A673 (cell line): ENCODE data around the gene SMIM44. TPM values are rescaled to one million over a fixed set of nuclear protein-coding genes. Genes with fewer than 3 reads are reported as not detected.
"Not testable (repeated sequence)": the region's sequence is repeated elsewhere in the genome, so short reads cannot be mapped to it uniquely, and the experiment has no call there.

ENCODE experiments used
- BruUV-seq: library from RNA; stranded (reverse); fragments of 400-500 nt; replicated peaks from 2 replicates; lab custom pipeline; 2021; lab: Mats Ljungman, UMichigan
- CTCF ChIA-PET: fragments of 300-600 bp; sonication (Branson Sonifier 250); formaldehyde crosslinking; loops from one replicate; lab custom pipeline; 2022; ENCODE audit warnings: antibody characterized with exemption; lab: Charles Lee
- POLR2A ChIA-PET: fragments of 300-600 bp; sonication (Branson Sonifier 250); formaldehyde crosslinking; loops from one replicate; lab custom pipeline; 2022; ENCODE audit warnings: antibody characterized with exemption; ENCODE audit not compliant: low non-redundant PET; lab: Charles Lee
- DNase-seq: peaks from one replicate; pipeline ENCODE4 v3.0.0-alpha.2; 2015; ENCODE audit warnings: low spot score
- H3K27ac ChIP-seq: fragments of 200-600 bp; sonication (generic); 2 replicates; pipeline ENCODE4 v1.5.1; 2016; ENCODE audit warnings: mixed run types, low read depth, mild to moderate bottlenecking, mixed read lengths, antibody characterized with exemption, low read length; ENCODE audit not compliant: poor library complexity, severe bottlenecking
- H3K27me3 ChIP-seq: fragments of 200-600 bp; sonication (generic); replicated peaks from 2 replicates; pipeline ENCODE4 v1.6.1; 2017; ENCODE audit warnings: mixed run types, low read depth, mild to moderate bottlenecking, mixed read lengths, antibody characterized with exemption, low read length; ENCODE audit not compliant: insufficient read depth, poor library complexity
- H3K36me3 ChIP-seq: fragments of 200-600 bp; sonication (generic); 2 replicates; pipeline ENCODE4 v1.6.1; 2016; ENCODE audit warnings: mixed run types, mild to moderate bottlenecking, mixed read lengths, antibody characterized with exemption, low read length; ENCODE audit not compliant: insufficient read depth, poor library complexity, severe bottlenecking
- H3K4me1 ChIP-seq: fragments of 200-600 bp; sonication (generic); 2 replicates; pipeline ENCODE4 v1.6.1; 2017; ENCODE audit warnings: mixed run types, mild to moderate bottlenecking, mixed read lengths, antibody characterized with exemption, low read length; ENCODE audit not compliant: insufficient read depth, poor library complexity, severe bottlenecking
- H3K4me3 ChIP-seq: fragments of 200-600 bp; sonication (generic); 2 replicates; pipeline ENCODE4 v1.5.1; 2016; ENCODE audit warnings: low read depth, mixed run types, mild to moderate bottlenecking, mixed read lengths, low read length; ENCODE audit not compliant: poor library complexity, severe bottlenecking
- H3K9me3 ChIP-seq: fragments of 200-600 bp; sonication (generic); 2 replicates; pipeline ENCODE4 v1.6.1; 2016; ENCODE audit warnings: mixed run types, low read depth, mild to moderate bottlenecking, mixed read lengths, antibody characterized with exemption, low read length; ENCODE audit not compliant: poor library complexity, severe bottlenecking
- EZH2 ChIP-seq: fragments of 200-600 bp; sonication (generic); IDR thresholded peaks from 2 replicates; pipeline ENCODE4 v1.6.1; 2017; ENCODE audit warnings: borderline replicate concordance, low read depth, mild to moderate bottlenecking, mixed read lengths, antibody characterized with exemption, low read length; ENCODE audit not compliant: poor library complexity, severe bottlenecking
- intact Hi-C: fragments of 100-400 bp; cut with micrococcal nuclease; formaldehyde crosslinking; loops from one replicate; pipeline ENCODE4 v1.10.0; 2022; ENCODE audit not compliant: unreplicated experiment
- total RNA-seq: library from RNA; stranded (reverse); gene quantifications from 2 replicates; pipeline ENCODE4 v1.2.3, GENCODE V29; 2021
- TF ChIP-seq, protein P1 (sequence below): fragments of 300-800, 200-600 bp; sonication (generic); conservative IDR thresholded peaks from 2 replicates; pipeline ENCODE4 v1.5.1; 2017; ENCODE audit warnings: low read depth, mild to moderate bottlenecking, antibody characterized with exemption, low read length, moderate library complexity, mixed read lengths

The SMIM44 gene
- total RNA-seq, 1 experiment from 2014 or later, result not detected

DNA sequence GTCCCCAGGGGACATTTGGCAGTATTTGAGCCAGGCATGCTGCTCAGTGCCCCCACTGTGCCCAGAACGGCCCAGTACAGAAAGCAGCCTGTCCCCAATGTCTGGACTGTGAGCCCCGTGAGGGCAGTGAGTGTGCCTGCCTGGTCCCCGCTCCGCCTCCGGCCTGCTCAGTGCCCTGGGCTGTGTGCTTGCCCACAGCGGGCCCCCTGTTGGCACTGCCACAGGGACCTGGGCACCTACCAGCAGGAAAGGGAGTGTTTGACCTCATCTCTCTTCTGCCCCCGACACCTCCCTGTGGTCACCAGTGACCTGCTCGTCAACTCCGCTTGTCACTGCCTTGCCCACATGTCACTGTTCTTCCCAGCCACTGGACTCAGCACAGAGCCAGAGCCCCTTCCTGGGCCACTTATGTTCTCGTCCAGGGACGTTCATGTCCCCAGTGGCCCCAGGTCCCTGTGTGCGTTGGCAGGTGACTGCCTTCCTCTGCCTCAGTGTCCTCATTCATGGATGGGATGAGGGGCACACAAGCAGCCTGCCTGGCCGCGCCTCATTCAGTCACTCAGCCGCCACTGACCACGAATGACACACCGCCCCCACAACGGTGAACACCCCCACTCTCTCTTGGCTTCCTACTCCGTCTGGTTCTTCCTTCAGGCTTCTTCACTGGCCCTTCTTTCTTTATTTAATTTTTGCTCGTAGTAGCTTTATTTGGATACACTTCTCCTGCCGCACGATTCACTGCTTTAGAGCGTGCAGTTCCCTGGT lies 25.7 kb upstream of the SMIM44 start:
- TF ChIP-seq, protein P1, sequence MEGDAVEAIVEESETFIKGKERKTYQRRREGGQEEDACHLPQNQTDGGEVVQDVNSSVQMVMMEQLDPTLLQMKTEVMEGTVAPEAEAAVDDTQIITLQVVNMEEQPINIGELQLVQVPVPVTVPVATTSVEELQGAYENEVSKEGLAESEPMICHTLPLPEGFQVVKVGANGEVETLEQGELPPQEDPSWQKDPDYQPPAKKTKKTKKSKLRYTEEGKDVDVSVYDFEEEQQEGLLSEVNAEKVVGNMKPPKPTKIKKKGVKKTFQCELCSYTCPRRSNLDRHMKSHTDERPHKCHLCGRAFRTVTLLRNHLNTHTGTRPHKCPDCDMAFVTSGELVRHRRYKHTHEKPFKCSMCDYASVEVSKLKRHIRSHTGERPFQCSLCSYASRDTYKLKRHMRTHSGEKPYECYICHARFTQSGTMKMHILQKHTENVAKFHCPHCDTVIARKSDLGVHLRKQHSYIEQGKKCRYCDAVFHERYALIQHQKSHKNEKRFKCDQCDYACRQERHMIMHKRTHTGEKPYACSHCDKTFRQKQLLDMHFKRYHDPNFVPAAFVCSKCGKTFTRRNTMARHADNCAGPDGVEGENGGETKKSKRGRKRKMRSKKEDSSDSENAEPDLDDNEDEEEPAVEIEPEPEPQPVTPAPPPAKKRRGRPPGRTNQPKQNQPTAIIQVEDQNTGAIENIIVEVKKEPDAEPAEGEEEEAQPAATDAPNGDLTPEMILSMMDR, result no peak
- no peak for TF ChIP-seq EZH2
- POLR2A ChIA-PET, result no interaction called here
- H3K4me1 ChIP-seq, result peaks cover 23% of the 10 kb centered on the region
- CTCF ChIA-PET, result no interaction called here
- no peak for DNase-seq
- BruUV-seq, result no TSS peak
- H3K9me3 ChIP-seq, result no peaks in the 10 kb centered on the region
- H3K27me3 ChIP-seq, result no peaks in the 10 kb centered on the region
- H3K27ac ChIP-seq, result no peak overlapping the region
- intact Hi-C loops, result no loop called here
- no peak overlapping the region for H3K4me3 ChIP-seq
- peaks cover 25% of the 10 kb centered on the region for H3K36me3 ChIP-seq

DNA sequence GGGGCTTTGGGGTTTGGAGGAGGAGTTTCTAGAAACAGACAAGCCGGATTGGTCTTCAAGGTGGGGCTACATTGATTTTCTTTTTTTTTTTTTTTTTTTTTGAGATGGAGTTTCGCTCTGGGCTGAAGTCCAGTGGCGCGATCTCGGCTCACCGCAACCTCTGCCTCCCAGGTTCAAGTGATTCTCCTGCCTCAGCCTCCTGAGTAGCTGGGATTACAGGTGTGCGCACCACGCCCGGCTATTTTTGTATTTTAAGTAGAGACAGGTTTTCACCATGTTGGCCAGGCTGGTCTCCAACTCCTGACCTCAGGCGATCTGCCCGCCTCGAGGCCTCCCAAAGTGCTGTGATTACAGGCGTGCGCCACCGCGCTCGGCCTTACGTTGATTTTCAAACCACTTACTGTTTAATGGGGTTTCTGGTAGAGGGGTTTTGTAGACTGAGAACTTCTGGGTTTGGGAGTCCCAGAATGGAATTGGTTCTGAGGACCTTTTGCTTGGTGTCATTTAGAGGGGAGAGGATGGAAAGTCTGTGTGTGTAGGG lies 24.9 kb upstream of the SMIM44 start:
- POLR2A ChIA-PET, CTCF ChIA-PET, H3K27me3 ChIP-seq, H3K9me3 ChIP-seq, DNase-seq, H3K27ac ChIP-seq, intact Hi-C loops: not testable (repeated sequence)
- TSS peak; percentile 53 for BruUV-seq
- Histone ChIP-seq H3K4me1 (peaks cover 23% of the 10 kb centered on the region), H3K36me3 (peaks cover 25% of the 10 kb centered on the region), H3K4me3 (peak overlapping the region; percentile 99)

DNA sequence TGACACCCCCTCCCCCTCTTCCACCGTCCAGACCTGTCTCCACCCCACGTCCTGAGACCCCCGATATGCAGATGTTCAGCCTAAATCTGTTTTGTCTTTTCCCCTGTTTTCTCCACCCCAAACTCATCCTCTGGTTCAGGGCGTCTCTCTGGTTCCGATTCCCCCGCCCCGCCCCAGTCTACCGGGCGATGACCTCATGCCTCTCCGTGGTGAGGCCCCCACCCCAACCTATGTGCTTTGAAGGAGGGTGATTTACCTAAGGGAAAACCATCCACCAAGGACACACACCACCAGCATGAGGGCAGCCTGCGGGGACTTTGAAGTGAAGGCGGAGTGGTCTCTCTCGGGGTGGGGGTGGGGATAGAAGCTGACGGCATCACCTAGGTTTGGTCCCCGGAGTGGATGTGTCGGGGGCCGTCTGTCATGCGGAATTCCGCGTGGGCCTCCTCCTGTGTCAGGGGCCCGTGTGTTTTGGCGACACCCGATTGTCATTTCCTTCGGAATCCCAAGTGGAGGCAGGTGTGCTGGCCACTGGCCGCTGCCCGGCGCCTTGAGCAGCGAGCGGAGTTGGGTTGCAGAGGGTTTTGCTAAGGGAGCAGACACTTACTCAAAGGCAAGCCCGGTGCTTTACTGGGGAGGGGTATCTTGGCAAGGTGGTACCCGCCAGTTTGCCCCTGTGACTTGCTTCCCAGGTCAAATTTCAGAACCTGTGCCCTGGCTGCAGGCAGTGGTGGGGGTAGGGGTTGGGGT lies 24.3 kb upstream of the SMIM44 start:
- POLR2A ChIA-PET, result no interaction called here
- DNase-seq, result no peak
- H3K4me1 ChIP-seq, result peaks cover 23% of the 10 kb centered on the region
- no TSS peak for BruUV-seq
- peak overlapping the region; percentile 99 for H3K4me3 ChIP-seq
- intact Hi-C loops, result no loop called here
- peaks cover 25% of the 10 kb centered on the region for H3K36me3 ChIP-seq
- no peaks in the 10 kb centered on the region for H3K9me3 ChIP-seq
- no peaks in the 10 kb centered on the region for H3K27me3 ChIP-seq
- TF ChIP-seq, protein P1, result no peak
- TF ChIP-seq EZH2, result no peak
- CTCF ChIA-PET, result interaction anchor here (0.9 kb wide), 1 partner anchor 203 kb away, joined by 6 read pairs; no protein-coding TSS in a partner anchor
- H3K27ac ChIP-seq, result peak overlapping the region; percentile 90
